ENCODE results near the gene SOHLH1. TPM values are rescaled to one million over a fixed set of nuclear protein-coding genes. Genes with fewer than 3 reads are reported as not detected.

Gene SOHLH1
- total RNA-seq, 1 experiment from 2014 or later, result not detected

GRCh38 chr9:135734616-135735144, 35.4 kb upstream of the SOHLH1 start:
- Histone ChIP-seq H2AFZ (ENCODE audit: low read depth, low read length, poor library complexity, severe bottlenecking) (no peak overlapping the region), H4K20me1 (ENCODE audit: insufficient read depth) (no peaks in the 10 kb centered on the region), H3K27ac (ENCODE audit: low read depth, low read length) (no peak overlapping the region), H3K27me3 (ENCODE audit: insufficient read depth, low read length) (no peaks in the 10 kb centered on the region), H3K36me3 (ENCODE audit: control insufficient read depth in 1 of 2, insufficient read depth in 2 of 2, low read length in 2 of 2) (no peaks in the 10 kb centered on the region), H3K9me2 (ENCODE audit: insufficient read depth) (no peaks in the 10 kb centered on the region), H3K9me3 (ENCODE audit: control insufficient read depth in 1 of 2, insufficient read depth in 1 of 2, low read depth in 1 of 2, low read length in 2 of 2) (peaks cover 0 to 9% of the 10 kb centered on the region in 2 experiments; a peak in 2 of 4 replicates), H3K9ac (ENCODE audit: low read length) (no peak overlapping the region), H3K79me2 (ENCODE audit: insufficient read depth, low read length) (no peaks in the 10 kb centered on the region), H3K4me1 (ENCODE audit: control insufficient read depth in 1 of 2, insufficient read depth in 2 of 2, low read length in 2 of 2) (peaks cover 0 to 7% of the 10 kb centered on the region in 2 experiments; a peak in 1 of 4 replicates), H3K4me2 (ENCODE audit: low read length) (no peak overlapping the region), H3K4me3 (replicated peaks in 1 of 2; ENCODE audit: low read depth in 1 of 2, low read length in 2 of 2) (no peak overlapping the region)
- BruUV-seq (replicated peaks), result no TSS peak
- no peak for DNase-seq (ENCODE audit: low read depth, low spot score)
- ChIA-PET RAD21 (ENCODE audit: low non-redundant PET in 1 of 2, low total read pairs in 2 of 2, uncharacterized antibody in 2 of 2, unreplicated experiment in 2 of 2) (no interaction called here), POLR2A (no interaction called here), CTCF (no interaction called here)
- intact Hi-C loops (cut with micrococcal nuclease), result no loop called here
- no peak for TF ChIP-seq POLR2A (IDR thresholded peaks at IDR 0.05; ENCODE audit: borderline replicate concordance, extremely low read depth, insufficient read depth, insufficient read length)
- TF ChIP-seq JUND (IDR thresholded peaks at IDR 0.05), result no peak
- no peak for TF ChIP-seq REST (IDR thresholded peaks at IDR 0.05; ENCODE audit: low read depth)
- TF ChIP-seq MAX (IDR thresholded peaks at IDR 0.05), result no peak
- TF ChIP-seq, protein P1, sequence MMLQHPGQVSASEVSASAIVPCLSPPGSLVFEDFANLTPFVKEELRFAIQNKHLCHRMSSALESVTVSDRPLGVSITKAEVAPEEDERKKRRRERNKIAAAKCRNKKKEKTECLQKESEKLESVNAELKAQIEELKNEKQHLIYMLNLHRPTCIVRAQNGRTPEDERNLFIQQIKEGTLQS (IDR thresholded peaks at IDR 0.05), result no peak
- TF ChIP-seq FOSL1 (IDR thresholded peaks at IDR 0.05; ENCODE audit: low read depth), result no peak
- no peak for TF ChIP-seq EZH2 (IDR thresholded peaks at IDR 0.05)
- ATAC-seq, result no peak

All from HCT116 (cell line).